IPS DF 4.7 (cell line): ENCODE data around the gene CNIH1.
"Not testable (repeated sequence)": the region's sequence is repeated elsewhere in the genome, so short reads cannot be mapped to it uniquely, and the experiment has no call there.

Source experiments
- DNase-seq: peaks from one replicate; pipeline ENCODE4 v3.0.0-alpha.2; 2013; ENCODE audit warnings: low spot score; ENCODE audit errors: extremely low read depth

CNIH1 gene

GRCh38 chr14:54467280-54467679 is 26.1 kb upstream of the CNIH1 start:
- no peak for DNase-seq

GRCh38 chr14:54465654-54466053 is 24.5 kb upstream of the CNIH1 start:
- DNase-seq, result no peak

- DNase-seq, result no peak
These were observed 20.9 kb upstream of the CNIH1 start for GRCh38 chr14:54462048-54462447.

GRCh38 chr14:54459106-54459505 is 17.9 kb upstream of the CNIH1 start:
- no peak for DNase-seq

- not testable (repeated sequence) for DNase-seq
These were observed 17.4 kb upstream of the CNIH1 start for GRCh38 chr14:54458536-54458935.

- no peak for DNase-seq
These were observed 16.4 kb upstream of the CNIH1 start for GRCh38 chr14:54457609-54457996.

- not testable (repeated sequence) for DNase-seq
These were observed 15.8 kb upstream of the CNIH1 start for GRCh38 chr14:54456820-54457608.

- no peak for DNase-seq
These were observed 14.2 kb upstream of the CNIH1 start for GRCh38 chr14:54455363-54455762.

GRCh38 chr14:54453990-54454389 is 12.8 kb upstream of the CNIH1 start:
- DNase-seq, result not testable (repeated sequence)

- no peak for DNase-seq
These were observed 12.1 kb upstream of the CNIH1 start for GRCh38 chr14:54453252-54453651.

GRCh38 chr14:54451961-54452360 is 10.8 kb upstream of the CNIH1 start:
- no peak for DNase-seq

GRCh38 chr14:54451121-54451601 is 10.0 kb upstream of the CNIH1 start:
- no peak for DNase-seq

GRCh38 chr14:54450535-54450934 is 9.4 kb upstream of the CNIH1 start:
- no peak for DNase-seq

- DNase-seq, result no peak
These were observed 6.1 kb upstream of the CNIH1 start for GRCh38 chr14:54447231-54447692.

GRCh38 chr14:54446161-54446693 is 5.1 kb upstream of the CNIH1 start:
- DNase-seq, result no peak

- DNase-seq, result no peak
These were observed 3.5 kb upstream of the CNIH1 start for GRCh38 chr14:54444681-54445080.

GRCh38 chr14:54443981-54444380 is 2.8 kb upstream of the CNIH1 start:
- DNase-seq, result no peak

- DNase-seq, result not testable (repeated sequence)
These were observed 1.8 kb upstream of the CNIH1 start for GRCh38 chr14:54442961-54443360.

GRCh38 chr14:54440476-54440872 is 700 bp downstream of the CNIH1 start:
- no peak for DNase-seq

- DNase-seq, result no peak
These were observed 1.1 kb downstream of the CNIH1 start for GRCh38 chr14:54440037-54440436.

GRCh38 chr14:54438703-54439102 is 2.5 kb downstream of the CNIH1 start:
- DNase-seq, result no peak

- DNase-seq, result not testable (repeated sequence)
These were observed 3.2 kb downstream of the CNIH1 start for GRCh38 chr14:54437954-54438353.

- no peak for DNase-seq
These were observed 5.6 kb downstream of the CNIH1 start for GRCh38 chr14:54435500-54435981.
